Peyer's patch (tissue), 4 donors: ENCODE measurements around the gene CHN2. TPM values are rescaled to one million over a fixed set of nuclear protein-coding genes. Genes with fewer than 3 reads are reported as not detected.

ENCODE experiments used
- DNase-seq, 3 donors: peaks; one replicate each; pipeline ENCODE4 v3.0.0-alpha.2; 2017 to 2019
- H3K27ac ChIP-seq, 4 donors: fragments of 200-600 bp; sonication (generic); one replicate each; pipeline ENCODE4 v1.5.1; 2016 to 2019
- H3K27me3 ChIP-seq, 2 donors: fragments of 200-600 bp; sonication (generic); one replicate each; pipeline ENCODE4 v1.5.1; 2019
- H3K36me3 ChIP-seq, 3 donors: fragments of 200-600 bp; sonication (generic); one replicate each; pipeline ENCODE4 v1.5.1; 2016 to 2019
- H3K4me1 ChIP-seq, 4 donors: fragments of 200-600 bp; sonication (generic); one replicate each; pipeline ENCODE4 v1.5.1; 2016 to 2019
- H3K4me3 ChIP-seq, 4 donors: fragments of 200-600 bp; sonication (generic); 1 replicate in 3 of 4; 2 replicates in 1 of 4; pipeline ENCODE4 v1.5.1; 2016 to 2019; ENCODE audit warnings: mild to moderate bottlenecking in 1 of 4
- H3K9me3 ChIP-seq, 4 donors: fragments of 200-600 bp; sonication (generic); one replicate each; pipeline ENCODE4 v1.5.1; 2016 to 2019; ENCODE audit warnings: mild to moderate bottlenecking in 1 of 4
- POLR2A ChIP-seq, 2 donors: fragments of 450-650 bp; IDR thresholded peaks; one replicate each; pipeline ENCODE4 v1.5.1; 2017; ENCODE audit warnings: antibody characterized with exemption in 2 of 2, mild to moderate bottlenecking in 2 of 2, moderate library complexity in 2 of 2
- total RNA-seq, 4 donors: library from RNA; depleted of rRNA; stranded (reverse); fragments of >200 nt; gene quantifications; one replicate each; pipeline ENCODE4 v1.1.0, GENCODE V29; 2016
- TF ChIP-seq, protein P1 (sequence below), 6 experiments: fragments of 450-650 bp in 4 of 6; fragments of 200-600 bp in 2 of 6; sonication (generic) in 1 of 6; IDR thresholded peaks; one replicate each; pipeline ENCODE4 v1.5.1; 2017 to 2019; ENCODE audit warnings: antibody characterized with exemption in 6 of 6, mild to moderate bottlenecking in 3 of 6, moderate library complexity in 1 of 6

Gene CHN2
- total RNA-seq, 4 donors from 2014 or later: 29.7 to 159 (median 120) TPM

- H3K4me1 ChIP-seq: no peaks in the 10 kb centered on the region
- no peak for DNase-seq
- no peak overlapping the region for H3K27ac ChIP-seq
- no peaks in the 10 kb centered on the region for H3K36me3 ChIP-seq
- H3K4me3 ChIP-seq: no peak overlapping the region
- no peaks in the 10 kb centered on the region for H3K9me3 ChIP-seq
- no peaks in the 10 kb centered on the region for H3K27me3 ChIP-seq
- TF ChIP-seq, protein P1, sequence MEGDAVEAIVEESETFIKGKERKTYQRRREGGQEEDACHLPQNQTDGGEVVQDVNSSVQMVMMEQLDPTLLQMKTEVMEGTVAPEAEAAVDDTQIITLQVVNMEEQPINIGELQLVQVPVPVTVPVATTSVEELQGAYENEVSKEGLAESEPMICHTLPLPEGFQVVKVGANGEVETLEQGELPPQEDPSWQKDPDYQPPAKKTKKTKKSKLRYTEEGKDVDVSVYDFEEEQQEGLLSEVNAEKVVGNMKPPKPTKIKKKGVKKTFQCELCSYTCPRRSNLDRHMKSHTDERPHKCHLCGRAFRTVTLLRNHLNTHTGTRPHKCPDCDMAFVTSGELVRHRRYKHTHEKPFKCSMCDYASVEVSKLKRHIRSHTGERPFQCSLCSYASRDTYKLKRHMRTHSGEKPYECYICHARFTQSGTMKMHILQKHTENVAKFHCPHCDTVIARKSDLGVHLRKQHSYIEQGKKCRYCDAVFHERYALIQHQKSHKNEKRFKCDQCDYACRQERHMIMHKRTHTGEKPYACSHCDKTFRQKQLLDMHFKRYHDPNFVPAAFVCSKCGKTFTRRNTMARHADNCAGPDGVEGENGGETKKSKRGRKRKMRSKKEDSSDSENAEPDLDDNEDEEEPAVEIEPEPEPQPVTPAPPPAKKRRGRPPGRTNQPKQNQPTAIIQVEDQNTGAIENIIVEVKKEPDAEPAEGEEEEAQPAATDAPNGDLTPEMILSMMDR (IDR thresholded peaks at IDR 0.05): no peak
- no peak for TF ChIP-seq POLR2A (IDR thresholded peaks at IDR 0.05)
Observed at GRCh38 chr7:29315892-29316270, 121.3 kb downstream of the CHN2 start.

GRCh38 chr7:29316926-29317325, 122.4 kb downstream of the CHN2 start:
- no peak for TF ChIP-seq POLR2A (IDR thresholded peaks at IDR 0.05)
- TF ChIP-seq, protein P1 (IDR thresholded peaks at IDR 0.05): no peak
- no peak for DNase-seq
- Histone ChIP-seq H3K27me3 (no peaks in the 10 kb centered on the region), H3K27ac (no peak overlapping the region), H3K4me3 (no peak overlapping the region), H3K9me3 (no peaks in the 10 kb centered on the region), H3K4me1 (no peaks in the 10 kb centered on the region), H3K36me3 (no peaks in the 10 kb centered on the region)

DNA sequence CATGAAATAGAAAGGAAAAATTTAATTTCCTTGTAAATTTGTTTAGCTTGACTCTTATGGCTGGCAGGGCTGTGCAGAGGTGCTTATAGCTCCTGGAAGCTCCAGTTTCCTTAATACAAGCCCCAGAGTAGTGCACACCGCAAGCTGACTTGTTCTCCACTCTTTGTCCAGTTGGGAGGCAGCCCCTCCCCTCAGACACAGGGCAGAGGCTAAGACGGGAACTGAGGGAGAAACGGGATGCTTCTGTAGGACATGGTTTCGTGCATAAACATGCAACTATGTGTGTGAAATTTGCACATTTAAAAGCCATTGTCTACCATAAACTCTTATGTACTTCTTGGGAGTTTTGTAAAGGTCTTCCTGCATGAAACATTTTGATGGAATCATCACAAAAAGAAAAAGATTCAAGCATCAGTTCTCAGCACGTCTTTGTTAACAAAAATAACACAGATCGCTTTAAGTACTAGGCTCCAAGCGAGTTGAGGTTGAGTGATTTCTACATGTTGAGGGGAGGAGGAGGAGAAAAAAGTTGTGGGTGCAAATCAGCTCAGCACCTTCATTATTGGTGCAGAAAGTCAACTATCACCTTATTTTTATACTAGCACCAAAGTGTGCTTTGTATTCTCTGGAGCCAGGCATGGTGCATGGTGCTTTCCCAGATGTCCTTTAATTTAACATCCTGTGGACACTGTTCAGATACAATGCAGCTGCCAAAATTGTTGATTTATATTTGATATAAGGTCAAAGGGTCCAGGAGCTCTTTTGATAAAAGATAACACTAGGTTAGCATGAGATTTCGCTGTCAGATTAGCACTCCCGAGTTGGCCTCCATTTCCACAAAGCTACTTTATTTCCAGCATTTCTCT, 124.5 kb downstream of the CHN2 start:
- H3K4me1 ChIP-seq: no peaks in the 10 kb centered on the region
- TF ChIP-seq, protein P1 (IDR thresholded peaks at IDR 0.05): no peak
- no peak for TF ChIP-seq POLR2A (IDR thresholded peaks at IDR 0.05)
- no peaks in the 10 kb centered on the region for H3K27me3 ChIP-seq
- no peaks in the 10 kb centered on the region for H3K9me3 ChIP-seq
- DNase-seq: no peak
- no peak overlapping the region for H3K27ac ChIP-seq
- H3K36me3 ChIP-seq: no peaks in the 10 kb centered on the region
- no peak overlapping the region for H3K4me3 ChIP-seq

DNA sequence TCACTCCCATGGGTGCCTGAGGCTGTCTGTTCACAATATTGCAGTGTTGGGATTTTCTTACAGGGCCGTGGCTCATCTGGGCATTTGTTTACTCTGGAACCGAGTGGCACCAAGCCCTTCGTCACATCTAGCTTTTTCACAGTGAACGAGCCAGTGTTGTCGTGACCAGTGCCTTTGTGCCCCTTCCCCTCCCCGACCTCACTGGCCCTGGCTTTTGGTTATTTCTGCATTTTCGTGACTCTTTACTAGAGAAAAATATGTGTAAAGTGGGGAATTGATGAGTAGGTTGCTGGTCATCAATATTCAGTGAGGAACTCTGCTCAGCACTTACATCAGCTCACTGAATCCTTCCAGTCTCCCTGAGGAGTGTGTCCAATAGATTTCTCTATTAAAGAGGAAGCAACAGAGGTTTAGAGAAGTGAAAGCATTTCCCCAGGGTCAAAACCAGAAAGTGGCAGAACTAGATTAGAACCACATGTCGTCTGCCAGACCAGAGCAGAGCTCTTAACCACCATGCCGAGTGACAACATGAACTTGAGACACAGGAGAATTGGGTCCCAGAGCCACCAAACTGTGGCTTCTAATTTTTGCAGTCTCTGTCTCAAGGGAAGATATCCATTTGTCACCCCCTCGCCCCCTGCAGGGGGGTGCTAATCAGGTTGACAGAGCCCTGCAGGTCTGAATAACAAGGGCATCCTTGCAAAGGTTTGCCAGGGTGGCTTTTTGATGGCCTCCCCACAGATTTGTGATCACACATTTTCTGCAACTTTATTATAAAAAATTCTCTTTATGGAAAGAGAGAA, 125.3 kb downstream of the CHN2 start:
- DNase-seq: no peak
- Histone ChIP-seq H3K27me3 (no peaks in the 10 kb centered on the region), H3K36me3 (no peaks in the 10 kb centered on the region), H3K27ac (no peak overlapping the region), H3K9me3 (no peaks in the 10 kb centered on the region), H3K4me3 (no peak overlapping the region), H3K4me1 (no peaks in the 10 kb centered on the region)
- TF ChIP-seq, protein P1 (IDR thresholded peaks at IDR 0.05): no peak

DNA sequence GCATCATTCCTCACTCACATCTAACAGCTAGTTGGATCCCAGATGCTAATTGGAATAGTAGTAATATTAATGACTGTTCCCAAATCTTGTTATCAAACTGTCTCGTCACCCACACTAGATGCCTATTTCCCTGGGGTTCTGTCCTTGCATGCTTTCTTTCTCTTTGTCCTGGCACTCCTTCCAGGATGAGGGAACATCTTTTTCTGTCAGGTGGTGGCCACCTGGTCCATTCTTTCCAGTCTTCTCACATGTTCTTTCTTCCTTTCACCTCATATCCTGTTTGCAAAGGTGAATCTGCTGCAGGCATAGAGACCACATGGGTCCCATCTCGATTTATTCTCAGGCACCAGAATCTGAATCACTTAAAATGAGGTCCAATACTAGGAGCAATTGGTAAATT, 126.0 kb downstream of the CHN2 start:
- H3K4me3 ChIP-seq: no peak overlapping the region
- no peaks in the 10 kb centered on the region for H3K36me3 ChIP-seq
- DNase-seq: no peak
- TF ChIP-seq, protein P1 (IDR thresholded peaks at IDR 0.05): no peak
- TF ChIP-seq POLR2A (IDR thresholded peaks at IDR 0.05): no peak
- no peaks in the 10 kb centered on the region for H3K27me3 ChIP-seq
- H3K4me1 ChIP-seq: no peaks in the 10 kb centered on the region
- no peak overlapping the region for H3K27ac ChIP-seq
- H3K9me3 ChIP-seq: no peaks in the 10 kb centered on the region
